Osteocyte (in vitro differentiated cells): Measurements from ENCODE around the gene MAN1A2. TPM values are rescaled to one million over a fixed set of nuclear protein-coding genes. Genes with fewer than 3 reads are reported as not detected.

Experiments
- DNase-seq: peaks from one replicate; pipeline ENCODE4 v3.0.0; 2021; ENCODE audit warnings: mixed read lengths; ENCODE audit not compliant: unreplicated experiment; ENCODE audit errors: extremely low spot score
- H3K27ac Mint-ChIP-seq: one replicate; pipeline ENCODE4 v1.8.0; 2021; ENCODE audit warnings: mild to moderate bottlenecking, mixed read lengths; ENCODE audit not compliant: unreplicated experiment
- H3K27me3 Mint-ChIP-seq: one replicate; pipeline ENCODE4 v1.8.0; 2021; ENCODE audit warnings: mixed read lengths; ENCODE audit not compliant: unreplicated experiment
- H3K36me3 Mint-ChIP-seq: one replicate; pipeline ENCODE4 v1.8.0; 2021; ENCODE audit warnings: mixed read lengths; ENCODE audit not compliant: unreplicated experiment
- H3K4me1 Mint-ChIP-seq: one replicate; pipeline ENCODE4 v1.8.0; 2021; ENCODE audit warnings: mixed read lengths; ENCODE audit not compliant: unreplicated experiment
- H3K4me3 Mint-ChIP-seq: one replicate; pipeline ENCODE4 v1.8.0; 2021; ENCODE audit warnings: mild to moderate bottlenecking, moderate library complexity, mixed read lengths; ENCODE audit not compliant: unreplicated experiment
- H3K9me3 Mint-ChIP-seq: one replicate; pipeline ENCODE4 v1.8.0; 2021; ENCODE audit warnings: mixed read lengths; ENCODE audit not compliant: unreplicated experiment
- CTCF ChIP-seq: fragments of 200-600 bp; sonication (generic); IDR thresholded peaks from 2 replicates; pipeline ENCODE4 v1.5.0; 2021; ENCODE audit warnings: antibody characterized with exemption, mild to moderate bottlenecking, moderate library complexity
- total RNA-seq: library from RNA; stranded (reverse); gene quantifications from 2 replicates; pipeline ENCODE4 v1.2.1, GENCODE V29; 2021

The MAN1A2 gene
- total RNA-seq, 1 donor from 2014 or later = 53.7 TPM

GRCh38 chr1:117413412-117413811 lies 46.2 kb downstream of the MAN1A2 start:
- H3K36me3 Mint-ChIP-seq = peaks cover 27% of the 10 kb centered on the region
- H3K9me3 Mint-ChIP-seq = peaks cover 6% of the 10 kb centered on the region
- no peak for TF ChIP-seq CTCF
- H3K4me3 Mint-ChIP-seq = no peak overlapping the region
- no peak overlapping the region for H3K27ac Mint-ChIP-seq
- peaks cover 1% of the 10 kb centered on the region for H3K4me1 Mint-ChIP-seq
- no peak for DNase-seq
- no peaks in the 10 kb centered on the region for H3K27me3 Mint-ChIP-seq

GRCh38 chr1:117414943-117415342 lies 47.7 kb downstream of the MAN1A2 start:
- peaks cover 24% of the 10 kb centered on the region for H3K36me3 Mint-ChIP-seq
- no peak overlapping the region for H3K27ac Mint-ChIP-seq

GRCh38 chr1:117416004-117416403 lies 48.8 kb downstream of the MAN1A2 start:
- Mint-ChIP-seq H3K4me3 (no peak overlapping the region), H3K36me3 (peaks cover 30% of the 10 kb centered on the region), H3K27ac (no peak overlapping the region), H3K4me1 (peaks cover 2% of the 10 kb centered on the region), H3K27me3 (no peaks in the 10 kb centered on the region), H3K9me3 (peaks cover 6% of the 10 kb centered on the region)
- no peak for DNase-seq
- TF ChIP-seq CTCF = no peak

More at GRCh38 chr1:117414943-117415342, 47.7 kb downstream of the MAN1A2 start:
- no peak for TF ChIP-seq CTCF
- Mint-ChIP-seq H3K4me1 (peaks cover 1% of the 10 kb centered on the region), H3K4me3 (no peak overlapping the region), H3K27me3 (no peaks in the 10 kb centered on the region), H3K9me3 (peaks cover 6% of the 10 kb centered on the region)
- DNase-seq = no peak

GRCh38 chr1:117416546-117417125 lies 49.4 kb downstream of the MAN1A2 start:
- no peak for TF ChIP-seq CTCF
- H3K27ac Mint-ChIP-seq = no peak overlapping the region
- H3K27me3 Mint-ChIP-seq = no peaks in the 10 kb centered on the region
- peaks cover 2% of the 10 kb centered on the region for H3K4me1 Mint-ChIP-seq
- no peak overlapping the region for H3K4me3 Mint-ChIP-seq
- H3K36me3 Mint-ChIP-seq = peaks cover 30% of the 10 kb centered on the region
- peaks cover 6% of the 10 kb centered on the region for H3K9me3 Mint-ChIP-seq
- DNase-seq = no peak

- TF ChIP-seq CTCF = no peak
- DNase-seq = no peak
- Mint-ChIP-seq H3K4me3 (no peak overlapping the region), H3K27me3 (no peaks in the 10 kb centered on the region), H3K27ac (no peak overlapping the region), H3K9me3 (peaks cover 22% of the 10 kb centered on the region), H3K4me1 (peaks cover 1% of the 10 kb centered on the region), H3K36me3 (peaks cover 44% of the 10 kb centered on the region)
These were observed 57.9 kb downstream of the MAN1A2 start for GRCh38 chr1:117425050-117425734.
